Measurements from ENCODE around the gene ST3GAL5.
A peak's percentile ranks its signal among the peaks of the same experiment; 100 is the strongest.
"Not testable (repeated sequence)": the region's sequence is repeated elsewhere in the genome, so short reads cannot be mapped to it uniquely, and the experiment has no call there.

ST3GAL5 gene

DNA sequence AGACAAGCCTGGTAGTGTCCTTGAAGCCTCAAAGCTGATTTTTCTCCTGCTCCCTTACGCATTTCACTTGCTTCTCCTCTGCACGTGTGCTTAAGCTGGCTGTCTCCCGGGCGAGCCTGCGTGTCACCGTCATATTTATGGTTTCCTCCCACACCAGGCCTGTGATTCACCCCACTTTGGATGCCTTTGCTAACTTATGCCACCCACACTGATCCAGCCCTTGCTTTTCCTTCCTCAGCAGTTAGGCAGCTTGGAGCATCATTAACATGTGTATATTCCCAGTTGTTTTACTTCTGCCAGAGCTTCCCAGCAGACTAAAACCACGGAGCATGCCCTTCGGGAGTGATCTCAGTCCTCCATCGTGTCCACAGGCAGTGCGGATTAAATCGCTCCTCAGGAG lies 2.2 kb downstream of the ST3GAL5 start:
- H3K4me3 ChIP-seq (replicated peaks; ENCODE audit: insufficient read depth, low read length) = no peak overlapping the region
- no peaks in the 10 kb centered on the region for H3K27me3 ChIP-seq (ENCODE audit: insufficient read depth, poor library complexity, severe bottlenecking)
- TF ChIP-seq, protein P1, sequence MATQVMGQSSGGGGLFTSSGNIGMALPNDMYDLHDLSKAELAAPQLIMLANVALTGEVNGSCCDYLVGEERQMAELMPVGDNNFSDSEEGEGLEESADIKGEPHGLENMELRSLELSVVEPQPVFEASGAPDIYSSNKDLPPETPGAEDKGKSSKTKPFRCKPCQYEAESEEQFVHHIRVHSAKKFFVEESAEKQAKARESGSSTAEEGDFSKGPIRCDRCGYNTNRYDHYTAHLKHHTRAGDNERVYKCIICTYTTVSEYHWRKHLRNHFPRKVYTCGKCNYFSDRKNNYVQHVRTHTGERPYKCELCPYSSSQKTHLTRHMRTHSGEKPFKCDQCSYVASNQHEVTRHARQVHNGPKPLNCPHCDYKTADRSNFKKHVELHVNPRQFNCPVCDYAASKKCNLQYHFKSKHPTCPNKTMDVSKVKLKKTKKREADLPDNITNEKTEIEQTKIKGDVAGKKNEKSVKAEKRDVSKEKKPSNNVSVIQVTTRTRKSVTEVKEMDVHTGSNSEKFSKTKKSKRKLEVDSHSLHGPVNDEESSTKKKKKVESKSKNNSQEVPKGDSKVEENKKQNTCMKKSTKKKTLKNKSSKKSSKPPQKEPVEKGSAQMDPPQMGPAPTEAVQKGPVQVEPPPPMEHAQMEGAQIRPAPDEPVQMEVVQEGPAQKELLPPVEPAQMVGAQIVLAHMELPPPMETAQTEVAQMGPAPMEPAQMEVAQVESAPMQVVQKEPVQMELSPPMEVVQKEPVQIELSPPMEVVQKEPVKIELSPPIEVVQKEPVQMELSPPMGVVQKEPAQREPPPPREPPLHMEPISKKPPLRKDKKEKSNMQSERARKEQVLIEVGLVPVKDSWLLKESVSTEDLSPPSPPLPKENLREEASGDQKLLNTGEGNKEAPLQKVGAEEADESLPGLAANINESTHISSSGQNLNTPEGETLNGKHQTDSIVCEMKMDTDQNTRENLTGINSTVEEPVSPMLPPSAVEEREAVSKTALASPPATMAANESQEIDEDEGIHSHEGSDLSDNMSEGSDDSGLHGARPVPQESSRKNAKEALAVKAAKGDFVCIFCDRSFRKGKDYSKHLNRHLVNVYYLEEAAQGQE (IDR thresholded peaks at IDR 0.05; ENCODE audit: insufficient replicate concordance, low read depth) = no peak
- no peak for TF ChIP-seq GABPA (IDR thresholded peaks at IDR 0.05; ENCODE audit: low read depth)
- no peak for TF ChIP-seq POLR2AphosphoS5 (IDR thresholded peaks at IDR 0.05; ENCODE audit: low read depth)
- TF ChIP-seq SPI1 (IDR thresholded peaks at IDR 0.05; ENCODE audit: borderline replicate concordance, low read depth) = no peak
- TF ChIP-seq, protein P2, sequence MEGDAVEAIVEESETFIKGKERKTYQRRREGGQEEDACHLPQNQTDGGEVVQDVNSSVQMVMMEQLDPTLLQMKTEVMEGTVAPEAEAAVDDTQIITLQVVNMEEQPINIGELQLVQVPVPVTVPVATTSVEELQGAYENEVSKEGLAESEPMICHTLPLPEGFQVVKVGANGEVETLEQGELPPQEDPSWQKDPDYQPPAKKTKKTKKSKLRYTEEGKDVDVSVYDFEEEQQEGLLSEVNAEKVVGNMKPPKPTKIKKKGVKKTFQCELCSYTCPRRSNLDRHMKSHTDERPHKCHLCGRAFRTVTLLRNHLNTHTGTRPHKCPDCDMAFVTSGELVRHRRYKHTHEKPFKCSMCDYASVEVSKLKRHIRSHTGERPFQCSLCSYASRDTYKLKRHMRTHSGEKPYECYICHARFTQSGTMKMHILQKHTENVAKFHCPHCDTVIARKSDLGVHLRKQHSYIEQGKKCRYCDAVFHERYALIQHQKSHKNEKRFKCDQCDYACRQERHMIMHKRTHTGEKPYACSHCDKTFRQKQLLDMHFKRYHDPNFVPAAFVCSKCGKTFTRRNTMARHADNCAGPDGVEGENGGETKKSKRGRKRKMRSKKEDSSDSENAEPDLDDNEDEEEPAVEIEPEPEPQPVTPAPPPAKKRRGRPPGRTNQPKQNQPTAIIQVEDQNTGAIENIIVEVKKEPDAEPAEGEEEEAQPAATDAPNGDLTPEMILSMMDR (IDR thresholded peaks at IDR 0.05; ENCODE audit: insufficient read depth, low read length) = no peak
- no peak for DNase-seq (ENCODE audit: low read depth in 1 of 2, low spot score in 1 of 2)
- no peak overlapping the region for H3K27ac ChIP-seq (replicated peaks)

DNA sequence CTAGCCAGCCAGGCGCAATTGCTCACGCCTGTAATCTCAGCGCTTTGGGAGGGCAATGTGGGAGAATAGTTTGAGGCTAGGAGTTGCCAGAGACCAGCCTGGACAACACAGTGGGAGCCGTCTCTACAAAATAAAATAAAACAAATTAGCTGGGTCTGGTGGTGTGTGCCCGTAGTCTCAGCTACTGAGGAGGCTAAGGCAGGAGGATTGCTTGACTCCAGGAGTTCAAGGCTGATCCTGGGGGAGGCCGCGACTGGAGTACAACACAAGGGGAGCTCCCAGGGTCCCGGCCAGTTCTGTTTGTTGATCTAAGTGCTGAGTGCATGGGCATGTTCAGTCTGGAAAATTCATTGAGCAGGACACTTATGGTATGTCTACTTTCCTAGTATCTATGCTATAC lies 2.6 kb downstream of the ST3GAL5 start:
- DNase-seq (ENCODE audit: low read depth in 1 of 2, low spot score in 1 of 2) = no peak
- Histone ChIP-seq H3K27ac (replicated peaks) (no peak overlapping the region), H3K4me3 (replicated peaks; ENCODE audit: insufficient read depth, low read length) (no peak overlapping the region), H3K27me3 (ENCODE audit: insufficient read depth, poor library complexity, severe bottlenecking) (no peaks in the 10 kb centered on the region)
- TF ChIP-seq GABPA (IDR thresholded peaks at IDR 0.05; ENCODE audit: low read depth) = no peak
- TF ChIP-seq, protein P1 (IDR thresholded peaks at IDR 0.05; ENCODE audit: insufficient replicate concordance, low read depth) = no peak

DNA sequence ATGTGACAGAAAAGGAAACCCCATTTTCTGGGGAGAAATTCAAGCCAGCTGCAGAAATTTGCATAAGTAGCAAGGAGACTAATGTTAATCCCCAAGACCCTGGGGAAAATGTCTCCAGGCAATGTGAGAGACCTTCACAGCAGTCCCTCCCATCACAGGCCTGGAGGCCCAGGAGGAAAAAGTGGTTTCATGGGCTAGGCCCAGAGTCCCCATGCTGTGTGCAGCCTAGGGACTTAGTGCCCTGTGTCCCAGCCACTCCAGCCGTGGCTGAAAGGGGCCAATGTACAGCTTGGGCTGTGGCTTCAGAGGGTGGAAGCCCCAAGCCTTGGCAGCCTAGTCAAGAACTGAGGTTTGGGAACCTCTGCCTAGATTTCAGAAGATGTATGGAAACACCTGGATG lies 7.0 kb downstream of the ST3GAL5 start:
- not testable (repeated sequence) for DNase-seq (ENCODE audit: low read depth in 1 of 2, low spot score in 1 of 2); H3K27me3 ChIP-seq (ENCODE audit: insufficient read depth, poor library complexity, severe bottlenecking); H3K27ac ChIP-seq (replicated peaks); H3K4me3 ChIP-seq (replicated peaks; ENCODE audit: insufficient read depth, low read length)

DNA sequence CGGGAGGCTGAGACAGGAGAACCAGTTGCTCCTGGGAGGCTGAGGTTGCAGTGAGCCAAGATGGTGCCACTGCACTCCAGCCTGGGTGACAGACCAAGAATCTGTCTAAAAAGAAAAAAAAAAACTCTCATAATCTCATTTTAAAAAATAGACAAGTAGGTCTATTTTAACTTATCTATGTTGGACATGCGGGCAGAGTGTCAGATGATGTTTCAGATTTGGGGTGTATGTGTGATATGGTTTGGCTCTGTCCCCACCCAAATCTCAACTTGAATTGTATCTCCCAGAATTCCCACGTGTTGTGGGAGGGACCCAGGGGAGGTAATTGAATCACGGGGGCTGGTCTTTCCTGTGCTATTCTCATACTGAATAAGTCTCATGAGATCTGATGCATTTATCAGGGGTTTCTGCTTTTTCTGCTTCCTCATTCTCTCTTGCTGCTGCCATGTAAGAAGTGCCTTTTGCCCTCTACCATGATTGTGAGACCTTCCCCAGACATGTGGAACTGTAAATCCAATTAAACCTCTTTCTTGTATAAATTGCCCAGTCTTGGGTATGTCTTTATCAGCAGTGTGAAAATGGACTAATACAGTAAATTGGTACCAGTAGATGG lies 8.0 kb downstream of the ST3GAL5 start:
- peak; percentile 9; the same call in 1 of the 2 replicates for TF ChIP-seq SPI1 (IDR thresholded peaks at IDR 0.05; ENCODE audit: borderline replicate concordance, low read depth)
- not testable (repeated sequence) for H3K4me3 ChIP-seq (replicated peaks; ENCODE audit: insufficient read depth, low read length); H3K27me3 ChIP-seq (ENCODE audit: insufficient read depth, poor library complexity, severe bottlenecking); H3K27ac ChIP-seq (replicated peaks); DNase-seq (ENCODE audit: low read depth in 1 of 2, low spot score in 1 of 2)

DNA sequence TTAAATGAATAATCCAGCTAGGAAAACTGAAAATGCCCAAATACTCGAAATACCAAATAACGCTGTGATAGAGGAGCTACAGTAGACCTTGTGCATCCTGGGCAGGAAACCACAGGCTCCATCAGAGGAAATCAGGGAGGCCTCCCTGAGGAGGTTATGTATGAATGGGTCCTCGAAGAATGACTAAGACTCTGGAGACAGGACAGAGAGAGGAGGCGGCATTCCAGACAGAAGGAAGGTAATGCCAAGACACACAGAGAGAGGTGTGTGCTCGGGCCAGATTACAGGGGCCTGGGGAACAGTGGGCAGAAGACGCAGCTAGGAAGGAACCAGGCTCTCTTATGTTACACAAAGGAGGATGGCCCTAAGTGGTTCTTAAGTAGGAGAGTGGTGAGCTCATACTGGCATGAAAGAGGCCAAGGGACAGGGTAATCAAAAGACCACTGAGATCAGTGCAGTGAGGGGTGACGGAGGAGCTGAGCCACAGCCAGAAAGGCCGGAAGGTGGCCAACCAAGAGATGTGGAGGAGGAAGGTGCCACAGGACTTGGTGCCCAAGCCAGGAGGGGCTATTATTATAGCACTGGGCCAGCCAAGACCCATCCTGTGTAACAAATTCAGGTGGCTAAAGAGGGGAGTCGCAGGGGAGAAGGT lies 9.9 kb downstream of the ST3GAL5 start:
- TF ChIP-seq SPI1 (IDR thresholded peaks at IDR 0.05; ENCODE audit: borderline replicate concordance, low read depth) = no peak
- TF ChIP-seq, protein P2 (IDR thresholded peaks at IDR 0.05; ENCODE audit: insufficient read depth, low read length) = no peak
- Histone ChIP-seq H3K27ac (replicated peaks) (no peak overlapping the region), H3K27me3 (ENCODE audit: insufficient read depth, poor library complexity, severe bottlenecking) (no peaks in the 10 kb centered on the region), H3K4me3 (replicated peaks; ENCODE audit: insufficient read depth, low read length) (no peak overlapping the region)
- no peak for DNase-seq (ENCODE audit: low read depth in 1 of 2, low spot score in 1 of 2)

Measured in HL-60 (cell line).